Left renal cortex interstitium (tissue), 4 donors: ENCODE data around the gene KCNN3. TPM values are rescaled to one million over a fixed set of nuclear protein-coding genes. Genes with fewer than 3 reads are reported as not detected.

Experiments used
- DNase-seq, 4 donors: peaks; one replicate each; pipeline ENCODE4 v3.0.0-alpha.2; 2013; ENCODE audit warnings: low read depth in 4 of 4, low spot score in 2 of 4, missing footprints in 1 of 4
- polyA plus RNA-seq, 4 donors: library from polyadenylated mRNA; unstranded; fragments of 120-200 nt; gene quantifications; one replicate each; pipeline ENCODE4 v1.2.1, GENCODE V29; 2013; ENCODE audit not compliant: insufficient read length in 4 of 4

KCNN3 gene
- polyA plus RNA-seq, 4 donors = 2.4 to 3.3 (median 2.5) TPM

DNA sequence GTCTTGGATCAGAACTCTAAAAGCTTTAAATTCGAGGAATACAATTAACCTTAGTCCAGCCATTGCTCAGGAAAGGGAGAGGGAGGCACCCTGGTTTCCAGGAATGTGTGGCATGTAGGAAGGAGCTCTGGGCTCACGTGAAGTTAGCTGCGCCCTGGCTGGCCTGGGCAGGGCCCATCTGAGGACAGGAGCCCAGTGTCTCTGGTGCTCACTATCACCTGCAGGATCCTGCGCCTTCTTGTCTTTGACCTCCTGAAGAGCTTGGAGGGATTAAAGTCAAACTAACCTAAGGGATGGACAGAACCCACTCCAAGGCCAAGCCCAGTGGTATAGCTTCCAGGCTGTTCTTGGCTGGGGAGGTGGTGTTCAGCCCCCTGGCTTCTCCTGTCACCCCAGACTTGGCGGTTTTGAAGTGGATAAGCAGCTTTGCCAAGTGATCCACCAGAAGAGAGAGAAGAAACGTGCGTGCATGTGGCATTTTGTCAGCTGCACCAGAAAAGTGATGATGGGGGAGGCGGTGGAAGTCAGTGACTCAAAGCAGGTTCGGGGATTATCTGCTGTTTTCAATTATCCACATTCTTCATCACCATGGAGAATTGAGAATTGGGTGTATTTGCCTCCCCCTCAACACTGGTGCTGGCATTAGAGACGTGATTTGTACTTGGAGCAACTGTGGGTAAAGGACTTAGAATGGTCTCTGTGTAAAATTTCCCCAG lies 11.9 kb upstream of the KCNN3 start:
- DNase-seq = no peak

DNA sequence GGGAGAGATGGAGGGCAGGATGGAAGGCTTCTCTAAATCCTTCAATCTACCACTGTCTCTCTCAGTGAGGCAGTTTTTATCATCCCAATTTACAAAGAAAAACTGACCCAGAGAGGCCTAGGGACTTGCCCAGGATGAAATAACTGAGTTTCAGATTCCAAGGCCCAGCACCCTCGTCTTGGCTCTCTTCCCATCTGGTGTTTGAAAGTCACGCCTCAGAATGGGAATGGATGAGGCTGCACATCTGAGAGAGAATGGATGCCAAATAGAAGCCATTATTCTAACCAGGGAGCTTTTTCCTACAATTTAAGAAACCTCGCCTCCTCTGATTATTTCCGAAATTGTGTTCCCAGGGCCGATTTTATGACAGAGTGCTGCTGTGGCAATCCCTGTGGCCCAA lies 10.6 kb upstream of the KCNN3 start:
- no peak for DNase-seq

DNA sequence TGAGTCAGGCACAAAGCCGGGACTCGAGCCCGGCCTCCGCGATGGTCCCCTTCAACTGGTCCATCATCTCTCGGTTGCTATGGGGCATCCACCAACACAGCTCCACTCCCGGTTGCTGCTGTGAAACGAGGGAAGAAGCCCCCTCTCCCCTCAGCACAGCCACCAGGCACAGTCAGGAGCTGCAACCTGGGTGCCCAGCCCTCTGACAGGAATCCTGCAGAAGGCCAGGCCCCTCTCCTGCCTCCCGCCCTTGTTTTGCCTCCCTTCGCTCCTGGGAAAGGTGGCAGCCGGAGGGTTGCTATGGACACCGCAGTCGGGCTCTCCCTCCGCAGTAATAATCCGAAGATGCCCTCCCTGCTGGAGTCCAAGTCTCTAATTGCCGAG lies 8.9 kb upstream of the KCNN3 start:
- no peak for DNase-seq

DNA sequence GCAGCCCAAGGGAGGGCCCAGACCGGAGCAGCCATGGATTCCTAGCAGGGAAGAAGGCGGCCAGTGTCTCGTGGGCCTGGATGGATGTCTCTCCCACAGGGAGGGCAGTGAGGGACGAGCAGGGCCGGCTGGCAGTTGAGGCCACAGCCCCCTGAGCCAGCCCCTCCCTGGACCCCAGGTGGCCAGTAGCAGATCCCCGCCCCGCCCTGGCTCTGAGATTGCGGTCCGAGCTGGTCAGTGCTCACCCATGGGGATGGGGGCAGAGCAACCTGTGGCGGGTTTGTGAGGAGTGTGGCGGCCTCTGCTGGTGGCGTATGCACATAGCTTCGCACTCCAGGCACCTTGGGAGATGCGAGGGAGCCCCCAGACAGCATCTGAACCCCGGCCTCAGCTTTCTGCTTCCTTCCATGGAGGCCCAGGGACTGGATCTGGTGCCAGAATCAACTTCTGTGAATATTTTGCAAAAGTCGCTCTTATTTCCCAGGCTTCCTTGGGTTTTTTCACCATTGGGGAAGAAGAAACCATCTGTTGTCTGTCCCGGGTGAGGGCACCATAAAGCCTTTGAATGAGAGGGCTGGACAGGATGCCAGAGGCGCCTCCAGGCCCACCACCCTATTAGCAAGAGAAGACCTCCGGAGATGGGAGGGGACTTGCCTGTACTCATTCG lies 8.4 kb upstream of the KCNN3 start:
- no peak for DNase-seq

DNA sequence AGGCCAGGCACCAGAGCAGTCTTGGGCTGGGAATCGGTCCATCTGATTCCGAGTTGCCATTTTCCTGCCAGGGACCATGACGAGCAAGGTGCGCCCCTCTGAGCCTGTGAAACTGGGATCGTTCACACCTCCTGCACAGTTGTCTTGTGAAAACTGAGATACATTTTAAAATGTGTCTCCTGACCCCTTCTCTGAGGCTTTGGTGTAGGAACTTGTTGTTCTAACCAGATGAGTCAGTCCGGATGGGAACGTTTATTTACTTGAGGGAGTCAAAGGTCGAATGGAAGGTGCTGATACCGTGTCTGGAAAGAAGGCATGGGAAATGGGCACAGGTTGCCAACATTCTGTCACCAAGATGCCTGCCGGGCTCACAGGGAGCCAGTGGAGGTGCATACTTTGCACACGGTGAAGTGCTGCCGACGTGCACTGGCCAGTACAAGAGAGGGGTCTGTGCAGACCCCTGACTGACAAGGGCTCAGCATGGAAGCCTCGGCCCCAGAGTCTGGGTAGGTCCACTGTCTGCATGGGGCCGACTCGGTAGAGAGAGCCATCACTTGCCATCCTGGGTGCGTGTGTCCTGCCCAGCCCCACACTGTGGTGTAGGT lies 7.4 kb upstream of the KCNN3 start:
- no peak for DNase-seq

DNA sequence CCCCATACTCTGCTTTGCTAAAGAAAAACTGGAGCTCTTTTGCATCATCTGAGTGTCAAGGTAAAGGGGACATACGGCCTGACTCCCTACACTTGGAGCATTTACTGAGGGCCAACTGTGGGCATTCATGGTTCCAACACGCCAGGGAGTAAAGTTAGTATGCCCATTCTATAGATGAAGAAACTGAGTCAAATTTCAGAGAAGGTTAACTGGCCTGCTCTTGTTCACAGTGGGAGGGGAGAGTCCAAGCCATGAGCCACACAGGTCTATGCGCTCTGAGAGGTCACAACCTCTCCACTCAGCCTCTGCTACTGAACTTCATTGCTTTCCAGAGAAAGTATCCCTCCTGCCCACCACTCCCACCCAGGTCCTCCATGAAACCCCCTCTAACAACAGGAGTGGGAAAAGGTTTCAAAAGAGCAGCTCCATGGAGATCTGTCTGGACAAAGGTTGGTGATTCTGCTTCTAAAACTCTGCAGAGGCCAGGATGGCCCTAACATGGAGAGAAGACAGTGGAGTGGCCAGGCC lies 6.8 kb upstream of the KCNN3 start:
- DNase-seq = no peak

DNA sequence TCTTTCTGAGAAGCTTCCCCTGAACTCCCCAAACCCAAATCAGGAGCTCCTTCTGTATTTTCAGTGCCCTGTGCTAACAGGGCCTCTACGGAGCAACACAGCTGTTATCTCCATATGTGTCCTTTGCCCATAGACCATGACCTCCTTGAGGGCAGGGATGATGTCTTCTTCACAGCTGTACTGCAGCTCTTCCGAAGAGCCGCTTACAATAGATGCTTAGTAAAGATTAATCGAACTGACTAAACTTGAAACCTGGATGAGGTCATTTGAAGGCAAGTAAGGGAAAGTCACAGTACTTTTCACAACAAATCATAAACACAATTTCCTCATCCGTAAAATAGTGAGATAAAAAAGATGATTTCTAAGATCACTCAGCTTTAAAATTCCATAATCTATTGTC lies 4.4 kb upstream of the KCNN3 start:
- no peak for DNase-seq

DNA sequence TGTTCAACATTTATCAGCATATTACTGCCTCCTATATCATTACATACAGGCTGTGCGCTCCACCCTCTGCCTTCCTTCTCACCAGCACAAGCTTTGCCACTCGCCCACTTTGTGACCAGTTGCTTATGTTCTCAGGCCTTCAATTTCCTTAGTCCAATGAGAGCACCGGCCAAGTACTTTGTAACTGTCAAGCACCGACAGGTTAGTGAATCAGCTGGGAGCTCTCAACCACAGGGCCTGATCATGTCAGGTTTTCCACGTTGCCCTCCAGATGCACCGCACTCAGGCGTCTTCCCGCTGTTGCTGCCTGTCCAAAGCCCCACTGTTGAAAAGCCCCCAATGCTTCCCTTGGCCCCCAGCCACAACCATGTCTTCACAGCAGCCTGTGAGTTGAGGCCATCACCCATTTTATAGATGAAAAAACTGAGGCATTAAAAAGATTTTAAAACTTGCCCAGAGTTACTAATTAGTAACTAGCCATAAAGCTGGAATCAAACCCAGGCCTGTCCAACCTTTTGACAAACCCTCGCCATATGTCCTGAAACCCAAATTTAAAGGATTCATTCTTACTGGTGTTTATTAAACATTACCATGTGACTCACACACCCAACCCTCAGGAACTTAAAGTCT lies 3.4 kb upstream of the KCNN3 start:
- no peak for DNase-seq

DNA sequence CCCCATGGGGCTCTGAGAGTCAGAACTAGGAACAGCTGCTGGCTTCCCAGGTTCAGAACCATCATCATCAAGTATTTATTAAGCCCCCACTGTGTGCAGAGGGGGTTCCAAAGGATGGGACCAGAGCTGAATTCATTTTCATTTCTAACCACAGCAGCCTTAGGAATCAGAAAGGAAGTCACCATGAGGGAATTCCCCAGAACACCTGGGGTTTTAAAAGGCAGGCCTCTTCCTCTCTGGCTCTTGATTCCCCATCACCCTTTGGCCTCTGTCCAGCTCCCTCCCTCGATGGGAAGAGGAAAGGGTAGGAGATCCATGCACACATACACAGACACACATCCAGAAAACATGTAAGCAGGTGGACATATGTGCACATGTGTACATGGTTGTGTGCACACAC lies 1.3 kb upstream of the KCNN3 start:
- no peak for DNase-seq

DNA sequence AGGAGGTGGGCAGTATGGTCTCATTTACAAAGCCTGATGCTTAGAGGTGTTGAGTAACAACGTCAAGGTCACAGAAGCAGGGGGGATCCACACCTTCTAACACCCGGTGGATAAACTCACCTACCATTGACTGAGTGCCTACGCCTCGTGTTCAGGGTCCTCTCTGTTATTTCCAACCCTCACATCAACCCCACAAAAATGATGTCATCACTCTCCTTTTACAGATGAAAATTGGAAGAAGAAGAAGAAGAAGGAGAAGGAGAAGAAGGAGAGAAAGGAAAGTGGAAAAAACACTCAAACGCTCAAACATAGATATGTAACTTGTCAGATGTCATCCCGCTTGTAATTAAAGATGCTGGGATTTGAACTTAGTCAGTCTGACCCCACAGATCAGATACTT lies 653 bp upstream of the KCNN3 start:
- DNase-seq = no peak

DNA sequence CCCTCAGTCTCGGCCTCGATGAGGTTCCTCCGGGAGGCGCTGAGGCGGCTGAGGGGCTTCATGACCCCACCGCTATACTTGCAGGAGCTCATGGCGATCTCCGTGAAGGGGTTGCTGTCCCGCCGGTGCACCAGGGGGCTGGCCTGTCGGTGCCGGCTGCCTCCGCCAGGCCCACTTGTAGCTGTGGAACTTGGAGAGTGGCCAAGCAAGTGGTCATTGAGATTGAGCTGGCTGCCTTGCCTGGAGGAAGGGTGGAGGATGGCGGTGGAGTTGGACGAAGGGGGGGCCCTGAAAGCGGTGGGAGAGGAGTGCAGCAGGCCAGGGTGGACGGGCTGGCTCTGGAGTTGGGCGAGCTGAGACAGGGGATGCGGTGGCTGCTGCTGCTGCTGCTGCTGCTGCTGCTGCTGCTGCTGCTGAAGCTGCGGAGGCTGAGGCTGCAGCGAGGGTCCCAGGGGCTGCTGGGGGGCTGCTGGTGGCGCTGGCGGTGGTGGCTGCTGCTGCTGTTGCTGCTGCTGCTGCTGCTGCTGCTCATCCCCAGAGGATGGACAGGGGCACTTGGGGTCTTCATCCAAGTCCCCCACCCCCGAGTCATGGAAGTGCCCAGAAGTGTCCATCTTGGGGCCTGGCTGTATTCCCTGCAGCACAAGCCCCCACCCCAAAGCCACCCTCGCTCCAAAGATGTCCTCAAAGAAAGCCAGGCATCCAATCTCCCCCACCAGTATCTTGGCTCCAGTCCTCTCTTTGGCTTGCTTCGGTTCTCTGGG lies 548 bp downstream of the KCNN3 start:
- DNase-seq = no peak

DNA sequence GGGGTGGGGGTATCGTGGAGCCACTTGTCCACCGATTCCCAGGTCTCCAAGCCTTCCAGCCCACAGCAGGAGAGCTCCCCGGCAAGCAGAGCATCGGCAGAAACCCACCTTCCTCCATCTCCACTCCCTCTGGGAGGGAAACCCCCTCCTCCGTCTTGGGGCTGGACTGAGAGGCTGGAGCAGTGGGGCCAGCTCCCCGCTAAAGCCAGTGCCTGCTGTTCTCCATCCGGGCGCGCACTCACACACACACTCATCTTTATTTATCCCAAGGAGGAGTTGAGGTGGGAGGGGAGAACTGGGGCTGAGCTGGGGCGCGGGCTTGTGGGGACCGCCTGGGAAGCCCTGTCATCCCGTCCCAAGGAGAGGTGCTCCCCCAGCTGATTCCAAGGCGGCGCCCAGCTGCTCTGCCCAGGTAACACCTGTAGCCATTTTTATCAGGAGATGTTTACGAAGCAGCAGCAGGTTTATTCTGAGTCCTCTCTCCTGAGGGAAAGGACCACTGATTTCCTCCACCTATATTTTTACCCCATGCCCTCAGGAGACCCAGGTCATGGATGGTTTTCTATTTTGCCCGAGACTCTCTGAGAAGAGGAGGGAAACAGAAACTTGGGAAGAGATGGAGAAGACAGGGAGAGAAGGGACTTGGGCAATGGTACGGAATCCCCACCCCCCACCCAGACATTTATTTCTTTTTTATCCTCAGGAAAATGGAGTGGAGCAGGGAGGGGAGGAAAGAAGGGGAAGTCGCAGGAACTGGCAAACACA lies 2.1 kb downstream of the KCNN3 start:
- DNase-seq = no peak

DNA sequence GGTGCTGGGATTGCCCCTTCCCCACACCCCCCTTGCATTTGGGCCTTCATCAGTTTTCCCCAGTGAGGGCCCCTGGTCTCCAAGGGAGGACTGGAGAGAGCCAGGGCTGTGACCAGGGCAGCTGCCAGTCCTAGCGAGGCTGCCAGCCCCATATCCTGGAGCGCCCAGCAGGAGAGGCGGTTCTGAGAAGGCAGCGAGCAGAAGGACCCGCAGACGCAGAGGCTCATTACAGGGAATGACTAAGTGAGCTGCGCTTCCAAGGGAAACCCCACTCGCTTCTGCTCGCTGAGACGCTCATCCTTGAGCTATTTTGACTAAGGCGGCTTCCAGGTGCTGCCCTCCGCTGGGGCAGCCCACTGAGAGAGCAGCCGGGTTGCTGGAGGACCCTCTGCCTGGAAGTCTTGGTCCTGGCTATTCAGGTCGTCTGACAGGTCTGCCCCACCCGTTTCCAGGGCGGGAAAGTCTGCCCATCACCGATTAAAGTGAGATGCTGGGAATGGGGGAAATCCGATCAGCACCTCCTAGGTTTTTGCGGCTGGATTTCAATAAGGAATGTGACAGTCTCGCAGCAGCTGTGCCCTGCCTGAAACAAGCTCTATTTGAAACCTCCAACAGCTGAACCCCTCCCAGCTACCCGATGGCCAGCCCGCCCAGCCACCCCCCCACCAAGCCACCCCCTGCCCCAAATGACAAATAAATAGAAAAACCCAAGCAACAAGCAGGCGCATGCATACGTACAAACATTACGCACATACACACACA lies 2.8 kb downstream of the KCNN3 start:
- no peak for DNase-seq

DNA sequence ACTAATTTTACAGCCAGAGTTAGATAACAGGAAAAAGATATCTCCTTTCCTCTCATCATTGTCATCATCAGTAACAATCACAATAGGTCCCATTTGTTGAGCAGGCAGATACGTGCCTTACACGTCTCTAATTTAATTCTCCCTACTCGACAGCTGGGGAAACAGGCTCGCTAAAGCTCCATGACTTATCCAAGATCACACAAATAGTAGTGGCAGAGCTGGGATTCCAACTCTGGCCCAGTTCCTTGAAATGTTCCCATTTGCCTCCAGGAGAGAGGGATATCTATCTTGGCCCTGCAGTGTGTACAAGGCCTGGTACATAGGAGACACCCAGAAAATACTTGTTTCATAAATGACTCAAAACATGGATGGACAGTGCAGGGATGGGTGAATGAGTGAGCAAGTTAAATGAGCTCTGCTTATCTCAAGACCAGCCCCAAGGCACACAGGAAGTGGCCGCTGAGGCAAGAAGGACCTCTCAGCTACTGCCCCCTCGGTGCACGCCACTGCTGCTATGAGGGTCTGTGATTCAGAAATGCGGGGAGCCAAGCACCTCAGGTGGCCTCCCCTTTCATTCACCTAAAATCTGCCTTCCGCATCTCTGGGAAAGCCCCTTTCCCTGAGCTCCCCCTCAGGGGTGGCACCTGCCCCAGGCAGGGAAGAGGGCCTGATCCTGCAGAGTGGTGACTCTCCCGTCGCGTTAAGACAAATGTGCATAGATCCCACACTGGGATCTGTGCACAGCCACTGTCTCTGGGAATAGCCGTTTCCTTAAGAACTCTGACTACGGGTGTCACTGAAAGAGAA lies 3.6 kb downstream of the KCNN3 start:
- no peak for DNase-seq

DNA sequence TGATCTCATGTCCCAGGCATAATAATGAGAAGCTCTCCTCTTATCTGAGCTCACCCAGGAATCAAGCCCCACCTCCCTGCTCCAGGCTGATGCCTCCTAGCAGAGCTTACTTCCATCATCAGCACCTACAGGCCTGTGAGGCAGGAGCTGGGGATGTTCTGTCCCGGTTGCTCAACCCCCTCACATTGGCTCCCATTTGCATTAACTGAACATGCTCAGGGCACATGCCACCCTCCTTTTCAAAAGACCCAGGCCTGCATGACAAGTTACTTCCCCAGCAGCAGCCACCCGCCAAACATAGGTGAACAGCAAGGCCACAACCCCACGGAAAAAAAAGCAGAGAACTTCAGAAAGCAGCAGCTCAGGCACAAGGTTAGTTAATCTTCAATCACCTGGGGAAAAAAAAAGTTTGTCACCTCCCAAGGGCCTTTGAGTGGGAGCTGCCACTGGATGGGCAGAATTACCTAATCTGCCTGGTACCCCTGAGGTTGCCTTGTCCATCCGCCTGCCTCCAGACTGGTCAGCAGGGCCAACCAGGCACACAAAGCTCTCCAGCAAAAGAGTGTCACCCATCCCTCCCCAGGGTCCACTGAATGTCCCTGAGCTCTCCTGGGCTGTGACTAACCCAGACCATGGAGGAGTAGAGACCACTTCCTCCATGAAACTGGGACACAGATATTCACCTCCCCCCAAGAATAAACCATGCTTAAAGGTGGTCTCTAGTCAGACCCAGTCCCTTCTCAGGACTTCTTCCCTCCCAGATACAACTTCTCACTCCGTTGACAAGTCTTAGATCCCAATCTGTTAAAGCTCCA lies 4.4 kb downstream of the KCNN3 start:
- DNase-seq = no peak

DNA sequence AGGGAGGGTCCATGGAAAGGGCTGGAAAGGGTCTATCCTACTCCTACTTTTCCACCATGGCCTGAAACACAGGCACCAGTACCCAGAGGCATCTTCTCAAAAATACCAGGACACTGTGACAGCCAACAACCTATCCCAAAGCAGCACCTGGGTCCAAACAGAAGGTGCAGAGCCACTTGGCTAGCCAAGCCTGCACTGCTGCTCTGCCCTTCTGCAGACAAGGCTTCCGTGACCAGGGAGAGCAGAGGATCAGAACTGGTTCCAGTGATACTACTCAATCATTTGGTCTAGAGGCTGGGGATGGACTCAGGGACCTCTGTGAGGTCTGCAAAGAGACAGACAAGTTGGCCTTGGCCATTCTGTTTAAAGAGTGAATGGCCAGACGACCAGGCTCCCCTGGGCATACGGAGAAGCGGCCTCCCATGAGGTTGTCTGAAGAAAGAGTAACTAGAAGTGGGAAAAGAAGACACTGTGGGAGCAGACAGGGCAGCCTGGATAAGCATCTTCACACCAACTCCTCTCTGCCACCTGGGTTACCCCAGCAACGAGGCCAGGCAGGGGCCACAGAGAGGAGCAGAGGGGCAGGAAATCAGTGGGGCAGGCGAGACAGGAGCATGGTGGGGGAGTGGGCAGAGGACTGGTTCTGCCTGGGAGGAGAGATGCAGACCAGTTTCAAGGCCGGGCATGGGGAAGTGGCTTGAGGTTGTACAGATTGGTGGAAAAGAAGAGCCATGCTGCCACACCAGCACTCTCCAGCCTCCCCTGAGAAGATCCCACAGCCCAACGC lies 5.7 kb downstream of the KCNN3 start:
- no peak for DNase-seq
